GM12872 (cell line): ENCODE data around the gene CRYGS.
A peak's percentile ranks its signal among the peaks of the same experiment; 100 is the strongest.

Experiments used
- CTCF ChIP-seq: IDR thresholded peaks from 3 replicates; pipeline ENCODE4 v1.5.1; 2011; ENCODE audit warnings: low read depth, mild to moderate bottlenecking, low read length, moderate library complexity; ENCODE audit not compliant: insufficient read depth

The CRYGS gene

GRCh38 chr3:186520957-186521842 is 23.0 kb downstream of the CRYGS start:
- no peak for TF ChIP-seq CTCF

GRCh38 chr3:186520431-186520830 is 23.7 kb downstream of the CRYGS start:
- TF ChIP-seq CTCF: no peak

- TF ChIP-seq CTCF: no peak
These were observed 25.0 kb downstream of the CRYGS start for GRCh38 chr3:186519021-186519658.

GRCh38 chr3:186517218-186517617 is 27.0 kb downstream of the CRYGS start:
- no peak for TF ChIP-seq CTCF

GRCh38 chr3:186516646-186517045 is 27.5 kb downstream of the CRYGS start:
- no peak for TF ChIP-seq CTCF

- TF ChIP-seq CTCF: no peak
These were observed 29.1 kb downstream of the CRYGS start for GRCh38 chr3:186515125-186515524.

GRCh38 chr3:186514296-186515002 is 29.7 kb downstream of the CRYGS start:
- TF ChIP-seq CTCF: peak; percentile 70; the same call in 2 of the 3 replicates
